Left lung (tissue), 10 donors: ENCODE results near the gene TSPAN14. TPM values are rescaled to one million over a fixed set of nuclear protein-coding genes. Genes with fewer than 3 reads are reported as not detected.
A peak's percentile ranks its signal among the peaks of the same experiment; 100 is the strongest.
"Not testable (repeated sequence)": the region's sequence is repeated elsewhere in the genome, so short reads cannot be mapped to it uniquely, and the experiment has no call there.

Source experiments
- ATAC-seq: fragments of 200-7000 bp; cut with Tn5 transposase; one replicate; pipeline ENCODE4 v1.9.1; 2020; ENCODE audit warnings: moderate library complexity
- DNase-seq, 4 donors: peaks; one replicate each; pipeline ENCODE4 v3.0.0-alpha.2; 2013 to 2020
- H3K27ac ChIP-seq, 2 donors: fragments of 200-600 bp; sonication (generic) in 1 of 2; one replicate each; pipeline versions ENCODE4 v1.5.0 to v1.8.0; 2020 to 2021
- H3K27me3 ChIP-seq, 2 donors: fragments of 200-600 bp; sonication (generic) in 1 of 2; one replicate each; pipeline versions ENCODE4 v1.5.0 to v1.8.0; 2020 to 2021
- H3K36me3 ChIP-seq, 2 donors: fragments of 200-600 bp; sonication (generic) in 1 of 2; one replicate each; pipeline versions ENCODE4 v1.5.0 to v1.8.0; 2020 to 2021
- H3K4me1 ChIP-seq, 2 donors: fragments of 200-600 bp; one replicate each; pipeline ENCODE4 v1.8.0; 2021
- H3K4me3 ChIP-seq, 2 donors: fragments of 200-600 bp; sonication (generic) in 1 of 2; one replicate each; pipeline versions ENCODE4 v1.5.0 to v1.8.0; 2020 to 2021; ENCODE audit warnings: mild to moderate bottlenecking in 1 of 2
- H3K9me3 ChIP-seq, 2 donors: fragments of 200-600 bp; sonication (generic) in 1 of 2; one replicate each; pipeline versions ENCODE4 v1.5.0 to v1.8.0; 2020 to 2021
- intact Hi-C, 2 donors: fragments of 100-400 bp; cut with DNase I; formaldehyde crosslinking; loops; one replicate each; pipeline versions ENCODE4 v1.11.2 to v1.14.2; 2022
- polyA plus RNA-seq, 6 donors: library from polyadenylated mRNA; unstranded; fragments of 120-200 nt; gene quantifications; one replicate each; pipeline ENCODE4 v1.2.1, GENCODE V29; 2013; ENCODE audit not compliant: insufficient read length in 6 of 6
- total RNA-seq, 2 donors: library from RNA; stranded (reverse); fragmentation: NEBNext Ultra II Directional; extraction: Animal tissue kit (Norgen Biotek cat#: 25700); gene quantifications; one replicate each; pipeline ENCODE4 v1.2.1, GENCODE V29; 2021
- TF ChIP-seq, protein P1 (sequence below), 2 donors: fragments of 200-600 bp; sonication (generic) in 1 of 2; IDR thresholded peaks; one replicate each; pipeline versions ENCODE4 v1.5.0 to v1.8.0; 2021; ENCODE audit warnings: antibody characterized with exemption in 2 of 2
- donor health status: DM: no; HTN: yes; CAD: no.
- donor health status: DM: no; HTN: no; CAD: no.

Gene TSPAN14
- total and polyA plus RNA-seq, 8 donors: 76.4 to 158 (median 85.9) TPM

DNA sequence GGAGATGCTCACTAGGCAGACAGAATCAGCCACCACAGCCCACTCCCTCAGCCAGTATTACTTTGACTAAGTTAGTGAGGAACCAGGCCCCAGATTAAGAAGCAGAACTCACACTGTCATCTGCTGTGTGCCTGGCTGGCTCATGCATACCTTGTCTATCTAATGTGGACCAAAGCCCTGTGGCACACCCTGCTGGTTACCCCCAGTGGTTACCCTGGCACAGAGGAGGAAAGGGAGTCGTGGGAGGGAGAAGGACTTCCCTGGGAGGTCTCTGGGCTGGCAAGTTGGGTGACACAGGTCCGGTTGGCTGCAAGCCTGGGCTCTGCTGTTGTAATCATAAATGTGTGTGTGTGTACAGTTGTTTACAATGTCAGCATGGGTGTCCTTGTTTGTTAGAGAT is 76.1 kb downstream of the TSPAN14 start:
- Histone ChIP-seq H3K9me3 (no peaks in the 10 kb centered on the region), H3K27ac (peak overlapping the region in 1 of 2 donors; percentile 70), H3K27me3 (no peaks in the 10 kb centered on the region), H3K4me3 (no peak overlapping the region), H3K4me1 (peaks cover 0 to 58% of the 10 kb centered on the region in 2 donors), H3K36me3 (no peaks in the 10 kb centered on the region)
- TF ChIP-seq, protein P1, sequence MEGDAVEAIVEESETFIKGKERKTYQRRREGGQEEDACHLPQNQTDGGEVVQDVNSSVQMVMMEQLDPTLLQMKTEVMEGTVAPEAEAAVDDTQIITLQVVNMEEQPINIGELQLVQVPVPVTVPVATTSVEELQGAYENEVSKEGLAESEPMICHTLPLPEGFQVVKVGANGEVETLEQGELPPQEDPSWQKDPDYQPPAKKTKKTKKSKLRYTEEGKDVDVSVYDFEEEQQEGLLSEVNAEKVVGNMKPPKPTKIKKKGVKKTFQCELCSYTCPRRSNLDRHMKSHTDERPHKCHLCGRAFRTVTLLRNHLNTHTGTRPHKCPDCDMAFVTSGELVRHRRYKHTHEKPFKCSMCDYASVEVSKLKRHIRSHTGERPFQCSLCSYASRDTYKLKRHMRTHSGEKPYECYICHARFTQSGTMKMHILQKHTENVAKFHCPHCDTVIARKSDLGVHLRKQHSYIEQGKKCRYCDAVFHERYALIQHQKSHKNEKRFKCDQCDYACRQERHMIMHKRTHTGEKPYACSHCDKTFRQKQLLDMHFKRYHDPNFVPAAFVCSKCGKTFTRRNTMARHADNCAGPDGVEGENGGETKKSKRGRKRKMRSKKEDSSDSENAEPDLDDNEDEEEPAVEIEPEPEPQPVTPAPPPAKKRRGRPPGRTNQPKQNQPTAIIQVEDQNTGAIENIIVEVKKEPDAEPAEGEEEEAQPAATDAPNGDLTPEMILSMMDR (IDR thresholded peaks at IDR 0.05): peak in 1 of 2 donors; percentile 31
- no peak for DNase-seq
- intact Hi-C loops: no loop called here
- peak; percentile 58 for ATAC-seq

DNA sequence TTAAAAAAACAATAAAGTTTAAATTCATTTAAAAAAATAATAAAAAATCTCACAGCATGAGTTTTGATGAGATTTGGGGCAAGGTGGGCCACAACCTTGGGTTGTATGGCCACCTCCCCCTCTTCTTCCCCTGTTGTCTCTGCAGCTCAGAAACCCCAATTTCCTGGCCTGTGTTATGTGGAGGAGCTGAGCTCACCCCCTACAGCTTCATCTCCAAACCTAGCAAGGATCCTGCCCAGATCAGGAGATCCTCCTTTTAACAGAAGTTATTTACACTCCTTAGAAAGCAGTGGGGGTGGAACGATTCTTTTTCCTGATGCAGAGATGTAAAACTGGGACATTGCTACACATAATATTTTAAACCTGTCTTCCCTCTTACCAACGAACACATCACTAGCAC is 76.7 kb downstream of the TSPAN14 start:
- no peaks in the 10 kb centered on the region for H3K36me3 ChIP-seq
- DNase-seq (no peak), ATAC-seq (no peak)
- H3K27ac ChIP-seq: peak overlapping the region in 1 of 2 donors; percentile 70
- intact Hi-C loops: no loop called here
- H3K4me1 ChIP-seq: peaks cover 0 to 53% of the 10 kb centered on the region in 2 donors
- TF ChIP-seq, protein P1 (IDR thresholded peaks at IDR 0.05): no peak
- no peaks in the 10 kb centered on the region for H3K27me3 ChIP-seq
- H3K9me3 ChIP-seq: no peaks in the 10 kb centered on the region
- no peak overlapping the region for H3K4me3 ChIP-seq

DNA sequence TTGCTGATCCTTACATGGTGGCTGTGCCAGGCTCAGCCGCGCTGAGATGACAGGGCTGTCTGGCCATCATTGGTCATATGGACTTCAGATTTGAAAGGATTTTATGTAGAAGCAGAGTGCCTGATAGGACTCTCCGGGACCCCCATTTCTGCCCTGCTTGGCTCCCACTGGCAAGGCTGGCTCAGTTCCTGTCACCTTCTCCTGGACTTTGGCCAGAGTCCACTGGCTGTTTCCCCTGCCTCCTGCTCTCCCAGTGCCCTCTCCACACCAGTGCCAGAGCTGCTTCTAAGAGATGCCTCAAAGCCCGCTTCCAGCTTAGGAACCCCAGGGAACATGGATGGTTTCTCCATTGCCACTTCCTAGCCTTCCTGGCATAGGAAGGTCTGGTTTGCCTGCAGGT is 78.5 kb downstream of the TSPAN14 start:
- TF ChIP-seq, protein P1 (IDR thresholded peaks at IDR 0.05): no peak
- no peak for ATAC-seq
- H3K4me1 ChIP-seq: peaks cover 0 to 40% of the 10 kb centered on the region in 2 donors
- H3K36me3 ChIP-seq: no peaks in the 10 kb centered on the region
- no peak overlapping the region for H3K4me3 ChIP-seq
- no peak overlapping the region for H3K27ac ChIP-seq
- no peak for DNase-seq
- H3K27me3 ChIP-seq: no peaks in the 10 kb centered on the region
- no peaks in the 10 kb centered on the region for H3K9me3 ChIP-seq
- intact Hi-C loops: no loop called here

DNA sequence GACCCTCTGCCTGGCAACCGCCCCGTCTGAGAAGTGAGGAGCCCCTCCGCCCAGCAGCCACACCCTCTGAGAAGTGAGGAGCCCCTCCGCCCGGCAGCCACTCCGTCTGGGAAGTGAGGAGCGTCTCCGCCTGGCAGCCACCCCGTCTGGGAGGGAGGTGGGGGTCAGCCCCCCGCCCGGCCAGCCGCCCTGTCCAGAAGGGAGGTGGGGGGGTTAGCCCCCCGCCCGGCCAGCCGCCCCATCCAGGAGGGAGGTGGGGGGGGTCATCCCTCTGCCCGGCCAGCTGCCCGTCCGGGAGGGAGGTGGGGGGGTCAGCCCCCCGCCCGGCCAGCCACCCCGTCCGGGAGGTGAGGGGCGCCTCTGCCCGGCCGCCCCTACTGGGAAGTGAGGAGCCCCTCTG is 79.9 kb downstream of the TSPAN14 start:
- H3K27ac ChIP-seq, H3K36me3 ChIP-seq, ATAC-seq, H3K27me3 ChIP-seq, intact Hi-C loops, H3K4me3 ChIP-seq, H3K9me3 ChIP-seq, DNase-seq: not testable (repeated sequence)
- peaks cover 0 to 27% of the 10 kb centered on the region in 2 donors for H3K4me1 ChIP-seq

DNA sequence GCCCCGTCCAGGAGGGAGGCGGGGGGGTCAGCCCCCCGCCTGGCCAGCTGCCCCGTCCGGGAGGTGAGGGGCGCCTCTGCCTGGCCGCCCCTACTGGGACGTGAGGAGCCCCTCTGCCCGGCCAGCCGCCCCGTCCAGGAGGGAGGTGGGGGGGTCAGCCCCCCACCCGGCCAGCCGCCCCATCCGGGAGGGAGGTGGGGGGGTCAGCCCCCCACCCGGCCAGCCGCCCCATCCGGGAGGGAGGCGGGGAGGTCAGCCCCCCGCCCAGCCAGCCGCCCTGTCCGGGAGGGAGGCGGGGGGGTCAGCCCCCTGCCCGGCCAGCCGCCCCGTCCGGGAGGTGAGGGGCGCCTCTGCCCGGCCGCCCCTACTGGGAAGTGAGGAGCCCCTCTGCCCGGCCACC is 80.5 kb downstream of the TSPAN14 start:
- ATAC-seq, H3K36me3 ChIP-seq, intact Hi-C loops, H3K27ac ChIP-seq, H3K4me3 ChIP-seq, H3K27me3 ChIP-seq, H3K9me3 ChIP-seq, DNase-seq: not testable (repeated sequence)
- H3K4me1 ChIP-seq: peaks cover 0 to 21% of the 10 kb centered on the region in 2 donors

DNA sequence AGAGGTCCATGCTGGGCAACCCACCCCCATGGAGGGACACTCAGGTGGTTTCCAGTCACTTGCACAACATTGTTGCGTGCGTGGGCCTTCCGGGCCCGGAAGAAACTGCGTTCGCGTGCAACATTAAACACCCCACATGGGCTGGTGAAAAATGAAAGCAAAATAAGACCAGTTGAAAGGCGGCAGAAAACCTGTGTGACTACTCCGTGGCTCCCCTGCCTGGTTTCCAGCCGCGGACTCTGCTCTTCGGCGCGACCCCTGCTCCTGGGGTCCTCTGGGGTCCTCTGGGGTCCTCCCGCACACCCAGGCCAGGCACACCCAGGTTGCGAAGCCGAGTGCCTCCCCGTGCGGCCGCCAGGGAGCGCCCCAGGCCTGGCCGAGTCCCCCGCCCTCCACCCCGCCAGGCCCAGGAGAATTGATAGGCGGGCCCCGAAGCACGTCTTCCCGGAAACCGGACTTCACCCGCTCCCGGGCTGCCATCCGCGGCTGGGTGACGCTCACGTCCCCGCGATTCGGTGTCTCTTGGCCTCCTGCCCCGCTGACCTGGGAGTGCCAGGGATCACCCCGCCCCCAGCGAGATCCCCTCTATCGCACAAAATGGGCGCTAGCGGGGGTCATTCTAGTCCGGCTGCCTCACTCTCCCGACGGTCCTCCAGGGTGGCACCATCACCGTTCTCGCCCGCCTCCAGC is 81.7 kb downstream of the TSPAN14 start:
- Histone ChIP-seq H3K27ac (peak overlapping the region; percentile 14 to 87), H3K4me3 (peak overlapping the region; percentile 30 to 43), H3K36me3 (no peaks in the 10 kb centered on the region), H3K9me3 (no peaks in the 10 kb centered on the region), H3K27me3 (no peaks in the 10 kb centered on the region), H3K4me1 (peaks cover 0 to 17% of the 10 kb centered on the region in 2 donors)
- DNase-seq (peak; percentile 20 to 95 (median 67)), ATAC-seq (peak; percentile 96)
- TF ChIP-seq, protein P1 (IDR thresholded peaks at IDR 0.05): peak; percentile 59 to 84
- intact Hi-C loops: no loop called here
